Stimulated activated effector memory CD8-positive, alpha-beta T cell treated with anti-CD3 and anti-CD28 coated beads, Interleukin-12 subunit alpha, Interleukin-12 subunit beta, amount 100 ng/mL, for 72 hours (primary cell): Measurements from ENCODE around the gene SNED1.

Experiments used
- ATAC-seq: fragments of 150-1000 bp; cut with Tn5 transposase; 2 replicates; pipeline ENCODE4 v1.10.0; 2021
- DNase-seq, 2 donors: peaks; one replicate each; pipeline ENCODE4 v3.0.0; 2021 to 2022; ENCODE audit warnings: low spot score in 2 of 2
- H3K27ac Mint-ChIP-seq: one replicate; pipeline ENCODE4 v1.8.0; 2022; ENCODE audit warnings: mild to moderate bottlenecking, mixed read lengths
- H3K36me3 Mint-ChIP-seq: one replicate; pipeline ENCODE4 v1.8.0; 2022; ENCODE audit warnings: mild to moderate bottlenecking, mixed read lengths
- H3K4me1 Mint-ChIP-seq: one replicate; pipeline ENCODE4 v1.8.0; 2022; ENCODE audit warnings: mixed read lengths
- H3K4me3 Mint-ChIP-seq: one replicate; pipeline ENCODE4 v1.8.0; 2022; ENCODE audit warnings: mild to moderate bottlenecking, mixed read lengths
- H3K9me3 Mint-ChIP-seq: one replicate; pipeline ENCODE4 v1.8.0; 2022; ENCODE audit warnings: mixed read lengths

Gene SNED1

GRCh38 chr2:240997856-240998705 is at the start of gene SNED1:
SNED1 (plus strand) TSS chr2:240998618; CDS start chr2:240998838, 220 bp downstream.
- DNase-seq, result peak in 1 of 2 donors; percentile 59
- Mint-ChIP-seq H3K9me3 (no peaks in the 10 kb centered on the region), H3K4me1 (no peaks in the 10 kb centered on the region), H3K4me3 (peak within 1 kb of the TSS; percentile 36), H3K36me3 (no peaks in the 10 kb centered on the region), H3K27ac (no peak within 1 kb of the TSS)
- peak; percentile 64 for ATAC-seq

GRCh38 chr2:240948905-240949790 is 49.3 kb upstream of the SNED1 start:
- DNase-seq, result no peak
- Mint-ChIP-seq H3K36me3 (no peaks in the 10 kb centered on the region), H3K4me1 (no peaks in the 10 kb centered on the region), H3K4me3 (no peak overlapping the region), H3K27ac (no peak overlapping the region), H3K9me3 (no peaks in the 10 kb centered on the region)
- no peak for ATAC-seq

GRCh38 chr2:240949791-240950705 is 48.4 kb upstream of the SNED1 start:
- Mint-ChIP-seq H3K36me3 (no peaks in the 10 kb centered on the region), H3K4me3 (no peak overlapping the region), H3K4me1 (no peaks in the 10 kb centered on the region), H3K9me3 (no peaks in the 10 kb centered on the region), H3K27ac (no peak overlapping the region)
- DNase-seq (no peak), ATAC-seq (no peak)

GRCh38 chr2:240951045-240951594 is 47.3 kb upstream of the SNED1 start:
- no peaks in the 10 kb centered on the region for H3K36me3 Mint-ChIP-seq
- no peak overlapping the region for H3K27ac Mint-ChIP-seq
- no peak overlapping the region for H3K4me3 Mint-ChIP-seq
- ATAC-seq, result no peak
- no peaks in the 10 kb centered on the region for H3K9me3 Mint-ChIP-seq
- H3K4me1 Mint-ChIP-seq, result no peaks in the 10 kb centered on the region
- DNase-seq, result no peak

- no peaks in the 10 kb centered on the region for H3K4me1 Mint-ChIP-seq
- DNase-seq (no peak), ATAC-seq (no peak)
- no peaks in the 10 kb centered on the region for H3K36me3 Mint-ChIP-seq
- H3K27ac Mint-ChIP-seq, result no peak overlapping the region
- no peaks in the 10 kb centered on the region for H3K9me3 Mint-ChIP-seq
- no peak overlapping the region for H3K4me3 Mint-ChIP-seq
These were observed 45.7 kb upstream of the SNED1 start for GRCh38 chr2:240952496-240953246.

GRCh38 chr2:240953426-240954410 is 44.7 kb upstream of the SNED1 start:
- H3K4me1 Mint-ChIP-seq, result no peaks in the 10 kb centered on the region
- no peak overlapping the region for H3K4me3 Mint-ChIP-seq
- ATAC-seq, result no peak
- no peaks in the 10 kb centered on the region for H3K9me3 Mint-ChIP-seq
- no peak overlapping the region for H3K27ac Mint-ChIP-seq
- no peak for DNase-seq
- H3K36me3 Mint-ChIP-seq, result no peaks in the 10 kb centered on the region

GRCh38 chr2:240954436-240955305 is 43.7 kb upstream of the SNED1 start:
- ATAC-seq (no peak), DNase-seq (no peak)
- Mint-ChIP-seq H3K27ac (no peak overlapping the region), H3K9me3 (no peaks in the 10 kb centered on the region), H3K4me3 (no peak overlapping the region), H3K36me3 (no peaks in the 10 kb centered on the region), H3K4me1 (no peaks in the 10 kb centered on the region)

GRCh38 chr2:240955306-240956170 is 42.9 kb upstream of the SNED1 start:
- Mint-ChIP-seq H3K4me3 (no peak overlapping the region), H3K4me1 (no peaks in the 10 kb centered on the region), H3K36me3 (no peaks in the 10 kb centered on the region), H3K9me3 (no peaks in the 10 kb centered on the region), H3K27ac (no peak overlapping the region)
- DNase-seq, result no peak
- no peak for ATAC-seq

- Mint-ChIP-seq H3K27ac (no peak overlapping the region), H3K36me3 (no peaks in the 10 kb centered on the region)
- ATAC-seq, result no peak
These were observed 42.1 kb upstream of the SNED1 start for GRCh38 chr2:240956171-240956934.

GRCh38 chr2:240956935-240957655 is 41.3 kb upstream of the SNED1 start:
- no peak overlapping the region for H3K4me3 Mint-ChIP-seq
- H3K4me1 Mint-ChIP-seq, result no peaks in the 10 kb centered on the region
- H3K9me3 Mint-ChIP-seq, result no peaks in the 10 kb centered on the region
- DNase-seq, result no peak
- no peak for ATAC-seq
- H3K36me3 Mint-ChIP-seq, result no peaks in the 10 kb centered on the region
- no peak overlapping the region for H3K27ac Mint-ChIP-seq

More at GRCh38 chr2:240956171-240956934, 42.1 kb upstream of the SNED1 start:
- Mint-ChIP-seq H3K4me3 (no peak overlapping the region), H3K9me3 (no peaks in the 10 kb centered on the region), H3K4me1 (no peaks in the 10 kb centered on the region)
- DNase-seq, result no peak
